ENCODE data around the gene ANXA6. TPM values are rescaled to one million over a fixed set of nuclear protein-coding genes. Genes with fewer than 3 reads are reported as not detected.
A peak's percentile ranks its signal among the peaks of the same experiment; 100 is the strongest.

The ANXA6 gene
- polyA plus RNA-seq, 3 donors = 60.6 to 124 (median 93.5) TPM

GRCh38 chr5:151189151-151189550 is 31.6 kb upstream of the ANXA6 start:
- no peak overlapping the region for H3K27ac Mint-ChIP-seq
- intact Hi-C loops (cut with micrococcal nuclease) = no loop called here

GRCh38 chr5:151186538-151186937 is 29.0 kb upstream of the ANXA6 start:
- Histone ChIP-seq H3K27ac (ENCODE audit: low read depth in 1 of 2, low read length in 2 of 2) (no peak overlapping the region), H3K36me3 (replicated peaks in 1 of 2; ENCODE audit: control insufficient read depth in 1 of 2, insufficient read depth in 2 of 2, low read length in 2 of 2) (peaks cover 86 to 98% of the 10 kb centered on the region in 2 donors), H3K4me2 (replicated peaks; ENCODE audit: extremely low read depth, low read length, poor library complexity, severe bottlenecking) (no peak overlapping the region), H3K9ac (ENCODE audit: insufficient read depth, low read length, poor library complexity, severe bottlenecking) (no peak overlapping the region), H4K20me1 (ENCODE audit: insufficient read depth, low read length) (peaks cover 84% of the 10 kb centered on the region), H3K4me3 (replicated peaks in 1 of 3; ENCODE audit: low read depth in 2 of 3, low read length in 3 of 3) (no peak overlapping the region), H3K9me3 (replicated peaks in 1 of 2; ENCODE audit: control insufficient read depth in 1 of 2, insufficient read depth in 1 of 2, low read length in 2 of 2) (no peaks in the 10 kb centered on the region), H3K27me3 (ENCODE audit: control insufficient read depth in 2 of 2, insufficient read depth in 2 of 2, low read length in 2 of 2) (no peaks in the 10 kb centered on the region), H2AFZ (ENCODE audit: insufficient read depth, low read depth, low read length, poor library complexity, severe bottlenecking) (no peak overlapping the region), H3K79me2 (ENCODE audit: insufficient read depth, low read length) (peaks cover 19% of the 10 kb centered on the region), H3K4me1 (ENCODE audit: control insufficient read depth in 1 of 2, insufficient read depth in 2 of 2, low read length in 2 of 2) (no peaks in the 10 kb centered on the region)
- Mint-ChIP-seq H3K4me3 (no peak overlapping the region), H3K27me3 (ENCODE audit: low read depth in 3 of 3) (peaks cover 0 to 2% (median 0%) of the 10 kb centered on the region in 3 donors), H3K9me3 (peaks cover 0 to 12% (median 9%) of the 10 kb centered on the region in 7 donors), H3K4me1 (peaks cover 8% of the 10 kb centered on the region), H3K27ac (peak overlapping the region in 1 of 7 donors; percentile 77), H3K36me3 (peaks cover 87 to 99% of the 10 kb centered on the region in 2 donors)
- 99% methylated on average over 4 of the region's 4 CpGs for WGBS (ENCODE audit: insufficient coverage)
- no peak for TF ChIP-seq CTCF (IDR thresholded peaks at IDR 0.05)
- intact Hi-C loops (cut with micrococcal nuclease) = no loop called here
- DNase-seq = no peak

More at GRCh38 chr5:151189151-151189550, 31.6 kb upstream of the ANXA6 start:
- H4K20me1 ChIP-seq (ENCODE audit: insufficient read depth, low read length) = peaks cover 75% of the 10 kb centered on the region
- H3K4me3 ChIP-seq (replicated peaks in 1 of 3; ENCODE audit: low read depth in 2 of 3, low read length in 3 of 3) = no peak overlapping the region
- no peak overlapping the region for H3K9ac ChIP-seq (ENCODE audit: insufficient read depth, low read length, poor library complexity, severe bottlenecking)
- peaks cover 76 to 97% of the 10 kb centered on the region in 2 donors for H3K36me3 ChIP-seq (replicated peaks in 1 of 2; ENCODE audit: control insufficient read depth in 1 of 2, insufficient read depth in 2 of 2, low read length in 2 of 2)
- TF ChIP-seq CTCF (IDR thresholded peaks at IDR 0.05) = no peak
- H2AFZ ChIP-seq (ENCODE audit: insufficient read depth, low read depth, low read length, poor library complexity, severe bottlenecking) = no peak overlapping the region
- DNase-seq = no peak
- Mint-ChIP-seq H3K27me3 (ENCODE audit: low read depth in 3 of 3) (peaks cover 0 to 4% (median 0%) of the 10 kb centered on the region in 3 donors), H3K4me3 (no peak overlapping the region), H3K9me3 (peaks cover 5 to 22% (median 12%) of the 10 kb centered on the region in 7 donors), H3K4me1 (peaks cover 20% of the 10 kb centered on the region), H3K36me3 (peaks cover 82 to 98% of the 10 kb centered on the region in 2 donors)
- WGBS (ENCODE audit: insufficient coverage) = no CpG with 5 or more reads among the region's 2 CpGs
- no peak overlapping the region for H3K4me2 ChIP-seq (replicated peaks; ENCODE audit: extremely low read depth, low read length, poor library complexity, severe bottlenecking)
- H3K9me3 ChIP-seq (replicated peaks in 1 of 2; ENCODE audit: control insufficient read depth in 1 of 2, insufficient read depth in 1 of 2, low read length in 2 of 2) = peaks cover 0 to 8% of the 10 kb centered on the region in 2 donors
- H3K27me3 ChIP-seq (ENCODE audit: control insufficient read depth in 2 of 2, insufficient read depth in 2 of 2, low read length in 2 of 2) = no peaks in the 10 kb centered on the region
- H3K27ac ChIP-seq (ENCODE audit: low read depth in 1 of 2, low read length in 2 of 2) = no peak overlapping the region
- peaks cover 37% of the 10 kb centered on the region for H3K79me2 ChIP-seq (ENCODE audit: insufficient read depth, low read length)
- no peaks in the 10 kb centered on the region for H3K4me1 ChIP-seq (ENCODE audit: control insufficient read depth in 1 of 2, insufficient read depth in 2 of 2, low read length in 2 of 2)

Data from CD14-positive monocyte (primary cell).